GM10266 (cell line): ENCODE measurements around the gene DEPDC4.
A peak's percentile ranks its signal among the peaks of the same experiment; 100 is the strongest.

ENCODE experiments used
- DNase-seq: peaks from one replicate; pipeline ENCODE4 v3.0.0; 2012; ENCODE audit errors: extremely low spot score
- TF ChIP-seq, protein P1 (sequence below): IDR thresholded peaks from 2 replicates; pipeline ENCODE4 v1.5.1; 2012; ENCODE audit warnings: mild to moderate bottlenecking, low read depth; ENCODE audit not compliant: control insufficient read depth, insufficient read depth; ENCODE audit errors: missing control alignments

Gene DEPDC4

GRCh38 chr12:100213016-100213891, 53.6 kb downstream of the DEPDC4 start:
- TF ChIP-seq, protein P1, sequence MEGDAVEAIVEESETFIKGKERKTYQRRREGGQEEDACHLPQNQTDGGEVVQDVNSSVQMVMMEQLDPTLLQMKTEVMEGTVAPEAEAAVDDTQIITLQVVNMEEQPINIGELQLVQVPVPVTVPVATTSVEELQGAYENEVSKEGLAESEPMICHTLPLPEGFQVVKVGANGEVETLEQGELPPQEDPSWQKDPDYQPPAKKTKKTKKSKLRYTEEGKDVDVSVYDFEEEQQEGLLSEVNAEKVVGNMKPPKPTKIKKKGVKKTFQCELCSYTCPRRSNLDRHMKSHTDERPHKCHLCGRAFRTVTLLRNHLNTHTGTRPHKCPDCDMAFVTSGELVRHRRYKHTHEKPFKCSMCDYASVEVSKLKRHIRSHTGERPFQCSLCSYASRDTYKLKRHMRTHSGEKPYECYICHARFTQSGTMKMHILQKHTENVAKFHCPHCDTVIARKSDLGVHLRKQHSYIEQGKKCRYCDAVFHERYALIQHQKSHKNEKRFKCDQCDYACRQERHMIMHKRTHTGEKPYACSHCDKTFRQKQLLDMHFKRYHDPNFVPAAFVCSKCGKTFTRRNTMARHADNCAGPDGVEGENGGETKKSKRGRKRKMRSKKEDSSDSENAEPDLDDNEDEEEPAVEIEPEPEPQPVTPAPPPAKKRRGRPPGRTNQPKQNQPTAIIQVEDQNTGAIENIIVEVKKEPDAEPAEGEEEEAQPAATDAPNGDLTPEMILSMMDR: no peak

GRCh38 chr12:100211698-100212097, 55.2 kb downstream of the DEPDC4 start:
- DNase-seq: no peak
- TF ChIP-seq, protein P1: no peak

More at GRCh38 chr12:100213016-100213891, 53.6 kb downstream of the DEPDC4 start:
- no peak for DNase-seq

- DNase-seq: no peak
- TF ChIP-seq, protein P1: no peak
These were observed 58.0 kb downstream of the DEPDC4 start for GRCh38 chr12:100208834-100209233.

DNA sequence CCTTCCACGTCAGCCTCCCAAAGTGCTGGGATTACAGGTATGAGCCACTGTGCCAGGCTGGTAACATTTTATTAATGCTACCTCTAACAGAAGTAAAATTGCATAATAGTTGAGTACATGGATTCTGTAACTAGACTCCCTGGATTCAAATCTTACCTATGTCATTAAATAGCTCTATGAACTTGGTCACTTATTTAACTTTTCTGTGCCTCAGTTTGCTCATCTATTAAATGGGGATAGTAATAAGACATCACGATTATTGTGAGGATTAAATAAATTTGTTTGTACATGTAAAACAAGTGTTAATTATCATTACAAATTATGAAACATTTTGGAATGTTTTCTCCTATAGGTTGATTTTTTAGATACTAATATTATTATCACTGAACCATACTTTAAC, 59.6 kb downstream of the DEPDC4 start:
- DNase-seq: no peak

GRCh38 chr12:100201604-100202423, 65.1 kb downstream of the DEPDC4 start:
- no peak for DNase-seq
- TF ChIP-seq, protein P1: no peak

More for the DNA sequence above, 59.6 kb downstream of the DEPDC4 start:
- TF ChIP-seq, protein P1: no peak

GRCh38 chr12:100200463-100201181, 66.3 kb downstream of the DEPDC4 start, which contains the start of gene ACTR6:
TSS of gene ACTR6 (plus strand) at chr12:100200815. CDS start at chr12:100200852, 37 bp downstream.
- TF ChIP-seq, protein P1: no peak
- DNase-seq: peak; percentile 91
